Epithelial cell of esophagus (primary cell): ENCODE results near the gene C5orf47.
A peak's percentile ranks its signal among the peaks of the same experiment; 100 is the strongest.

ENCODE experiments used
- DNase-seq: peaks from one replicate; pipeline ENCODE4 v3.0.0; 2010; ENCODE audit warnings: low read depth
- H3K4me3 ChIP-seq: 2 replicates; pipeline ENCODE4 v1.5.1; 2011; ENCODE audit warnings: mild to moderate bottlenecking, low read length, control low read depth
- CTCF ChIP-seq: IDR thresholded peaks from 2 replicates; pipeline ENCODE4 v1.5.1; 2011; ENCODE audit warnings: low read depth, mild to moderate bottlenecking, low read length, control low read depth, inconsistent platforms; ENCODE audit not compliant: insufficient read depth; ENCODE audit errors: missing control alignments

Gene C5orf47

GRCh38 chr5:174022384-174023095 lies 33.6 kb downstream of the C5orf47 start:
- no peak overlapping the region for H3K4me3 ChIP-seq
- no peak for TF ChIP-seq CTCF
- DNase-seq = no peak

GRCh38 chr5:174030286-174030685 lies 41.3 kb downstream of the C5orf47 start:
- no peak for DNase-seq
- TF ChIP-seq CTCF = no peak
- no peak overlapping the region for H3K4me3 ChIP-seq

GRCh38 chr5:174044466-174045254 lies 55.7 kb downstream of the C5orf47 start:
- no peak overlapping the region for H3K4me3 ChIP-seq
- no peak for DNase-seq
- TF ChIP-seq CTCF = no peak

- no peak within 1 kb of the TSS for H3K4me3 ChIP-seq
- TF ChIP-seq CTCF = peak; percentile 23
- DNase-seq = peak; percentile 68
Observed at GRCh38 chr5:174045470-174046025, 56.6 kb downstream of the C5orf47 start, which contains the start of gene NSG2. Gene NSG2 (plus strand): TSS chr5:174045706. CDS start chr5:174046756, 1,050 bp downstream.

- no peak overlapping the region for H3K4me3 ChIP-seq
- DNase-seq = no peak
- TF ChIP-seq CTCF = no peak
Observed at GRCh38 chr5:174046558-174046957, 57.6 kb downstream of the C5orf47 start.

GRCh38 chr5:174047472-174048099 lies 58.6 kb downstream of the C5orf47 start:
- no peak for TF ChIP-seq CTCF
- DNase-seq = no peak
- H3K4me3 ChIP-seq = no peak overlapping the region
